Body of pancreas (tissue), 4 donors: ENCODE results near the gene SEMA3D.

Experiments used
- POLR2A ChIP-seq, 3 donors: fragments of 450-650 bp; IDR thresholded peaks; one replicate each; pipeline ENCODE4 v1.6.1; 2016; ENCODE audit warnings: antibody characterized with exemption in 3 of 3, mild to moderate bottlenecking in 2 of 3
- TF ChIP-seq, protein P1 (sequence below), 7 experiments: fragments of 450-650 bp in 4 of 7; fragments of 200-600 bp in 3 of 7; sonication (generic) in 3 of 7; IDR thresholded peaks; one replicate each; pipeline ENCODE4 v1.5.1; 2016 to 2019; ENCODE audit warnings: antibody characterized with exemption in 7 of 7

DNA sequence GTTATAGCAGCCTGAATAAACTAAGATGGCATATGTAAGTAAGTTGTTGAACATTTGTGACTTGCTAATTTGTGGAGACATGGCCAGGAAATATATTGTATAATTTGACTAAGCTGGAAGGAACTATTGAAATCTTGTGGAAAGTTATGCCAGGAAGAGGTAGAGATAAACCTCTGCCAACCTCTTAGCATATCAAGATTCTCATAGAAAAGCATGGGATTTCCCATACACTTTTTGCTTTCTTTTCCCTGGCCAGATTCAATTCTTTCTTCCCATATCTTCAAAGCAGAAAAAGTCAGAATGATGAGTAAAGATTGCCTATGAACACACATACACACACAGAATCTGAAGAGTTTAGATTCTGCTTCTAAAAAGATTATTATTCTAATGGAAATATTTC, 216.2 kb downstream of the SEMA3D start:
- TF ChIP-seq, protein P1, sequence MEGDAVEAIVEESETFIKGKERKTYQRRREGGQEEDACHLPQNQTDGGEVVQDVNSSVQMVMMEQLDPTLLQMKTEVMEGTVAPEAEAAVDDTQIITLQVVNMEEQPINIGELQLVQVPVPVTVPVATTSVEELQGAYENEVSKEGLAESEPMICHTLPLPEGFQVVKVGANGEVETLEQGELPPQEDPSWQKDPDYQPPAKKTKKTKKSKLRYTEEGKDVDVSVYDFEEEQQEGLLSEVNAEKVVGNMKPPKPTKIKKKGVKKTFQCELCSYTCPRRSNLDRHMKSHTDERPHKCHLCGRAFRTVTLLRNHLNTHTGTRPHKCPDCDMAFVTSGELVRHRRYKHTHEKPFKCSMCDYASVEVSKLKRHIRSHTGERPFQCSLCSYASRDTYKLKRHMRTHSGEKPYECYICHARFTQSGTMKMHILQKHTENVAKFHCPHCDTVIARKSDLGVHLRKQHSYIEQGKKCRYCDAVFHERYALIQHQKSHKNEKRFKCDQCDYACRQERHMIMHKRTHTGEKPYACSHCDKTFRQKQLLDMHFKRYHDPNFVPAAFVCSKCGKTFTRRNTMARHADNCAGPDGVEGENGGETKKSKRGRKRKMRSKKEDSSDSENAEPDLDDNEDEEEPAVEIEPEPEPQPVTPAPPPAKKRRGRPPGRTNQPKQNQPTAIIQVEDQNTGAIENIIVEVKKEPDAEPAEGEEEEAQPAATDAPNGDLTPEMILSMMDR (IDR thresholded peaks at IDR 0.05) = no peak
- no peak for TF ChIP-seq POLR2A (IDR thresholded peaks at IDR 0.05)
